SHP77 treated with DMSO at 0.1 percent for 48 hours (cell line): ENCODE results near the gene ATRN.

ENCODE experiments used
- DNase-seq: peaks from one replicate; lab custom pipeline; 2025; lab: John Stamatoyannopoulos, UW

Gene ATRN

GRCh38 chr20:3696200-3696599 lies 225.4 kb downstream of the ATRN start:
- no peak for DNase-seq

- no peak for DNase-seq
These were observed 226.1 kb downstream of the ATRN start for GRCh38 chr20:3696745-3697587.

- no peak for DNase-seq
These were observed 226.9 kb downstream of the ATRN start for GRCh38 chr20:3697588-3698305.

- DNase-seq = no peak
These were observed 227.8 kb downstream of the ATRN start for GRCh38 chr20:3698591-3699001.

- DNase-seq = no peak
These were observed 228.2 kb downstream of the ATRN start for GRCh38 chr20:3699037-3699436.
